Measurements from ENCODE around the gene HLCS. TPM values are rescaled to one million over a fixed set of nuclear protein-coding genes. Genes with fewer than 3 reads are reported as not detected.

Gene HLCS
- total RNA-seq, 1 donor from 2014 or later, result 28.1 TPM

DNA sequence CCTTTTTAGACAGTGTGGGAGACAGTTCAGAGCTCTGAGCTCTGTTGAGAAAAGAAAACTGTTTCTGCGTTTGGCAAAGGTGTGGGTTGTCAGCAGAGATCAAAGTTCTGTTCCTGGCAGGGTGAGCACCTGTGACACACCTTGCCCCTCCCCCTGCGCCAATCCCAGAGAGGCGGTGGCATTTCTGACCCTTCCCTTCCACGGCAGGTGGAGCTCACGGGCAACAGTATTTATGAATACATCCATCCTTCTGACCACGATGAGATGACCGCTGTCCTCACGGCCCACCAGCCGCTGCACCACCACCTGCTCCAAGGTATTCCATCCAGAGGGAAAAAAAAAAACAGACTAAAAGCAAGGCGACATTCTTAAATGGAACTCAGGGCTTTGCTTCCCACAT is 246.9 kb downstream of the HLCS start:
- no peak for DNase-seq

DNA sequence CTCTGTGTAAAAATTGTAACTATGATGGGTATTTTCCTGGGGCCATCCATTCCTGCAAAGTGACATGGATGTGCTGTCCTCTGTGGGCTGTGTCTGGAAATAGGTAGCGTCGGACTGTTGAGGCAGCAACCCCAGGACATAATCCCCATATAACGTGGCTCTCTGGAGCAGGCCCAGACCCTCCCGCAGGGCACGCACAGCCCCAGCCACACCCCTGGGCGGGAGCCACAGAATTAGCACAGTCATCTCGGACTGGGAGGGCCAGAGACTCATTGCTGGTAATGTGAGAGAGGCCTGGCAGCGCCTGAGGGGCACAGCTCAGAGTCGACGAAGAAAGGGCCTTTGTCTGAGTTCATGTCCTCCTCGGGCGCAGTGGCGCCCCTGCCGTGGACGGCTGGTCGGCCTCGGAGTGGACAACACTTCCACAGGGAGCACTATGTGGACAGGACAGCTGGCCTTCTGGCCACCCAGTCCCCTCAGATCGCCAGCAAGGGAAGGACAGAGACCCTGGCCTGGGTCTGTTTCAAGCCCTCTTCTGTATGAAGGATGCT is 247.4 kb downstream of the HLCS start:
- peak; percentile 52 for DNase-seq

DNA sequence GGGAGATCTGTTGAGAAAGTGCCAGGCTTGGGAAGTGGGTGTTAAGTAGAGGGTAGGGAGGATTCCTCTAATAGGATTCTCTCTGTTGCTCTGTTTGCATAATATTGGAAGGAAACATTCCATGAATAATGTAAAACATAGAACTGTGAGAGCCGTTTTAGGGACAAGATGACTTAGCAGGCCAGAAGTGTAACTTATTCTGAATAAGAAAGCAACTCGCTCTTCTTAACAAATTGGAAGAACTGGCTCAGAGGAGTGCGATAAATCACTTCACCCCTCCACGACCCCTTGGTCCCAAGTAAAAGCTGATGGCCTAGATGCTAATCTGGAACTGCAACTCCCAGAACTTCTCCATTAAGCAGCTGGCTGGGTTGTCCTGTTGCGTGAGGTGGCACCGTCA is 248.5 kb downstream of the HLCS start:
- DNase-seq, result no peak

DNA sequence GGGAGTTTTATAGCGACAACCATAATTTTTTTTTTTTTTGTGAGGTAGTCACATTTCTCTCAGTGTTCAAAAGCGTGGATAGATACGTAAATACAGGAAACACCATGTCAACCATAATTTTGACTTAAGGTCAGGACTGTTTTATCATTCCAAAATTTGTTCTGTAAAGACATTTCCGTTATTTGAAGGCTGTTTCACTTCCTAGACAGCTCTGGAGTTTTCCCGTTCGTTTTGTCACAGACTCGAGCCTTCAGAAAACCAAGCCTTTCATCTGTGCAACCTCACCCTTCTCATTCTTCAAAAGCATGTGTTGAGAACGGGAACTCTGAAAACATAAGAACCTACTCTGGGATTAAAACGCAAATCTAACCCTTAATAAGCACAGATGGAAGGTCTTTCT is 249.6 kb downstream of the HLCS start:
- no peak for DNase-seq

DNA sequence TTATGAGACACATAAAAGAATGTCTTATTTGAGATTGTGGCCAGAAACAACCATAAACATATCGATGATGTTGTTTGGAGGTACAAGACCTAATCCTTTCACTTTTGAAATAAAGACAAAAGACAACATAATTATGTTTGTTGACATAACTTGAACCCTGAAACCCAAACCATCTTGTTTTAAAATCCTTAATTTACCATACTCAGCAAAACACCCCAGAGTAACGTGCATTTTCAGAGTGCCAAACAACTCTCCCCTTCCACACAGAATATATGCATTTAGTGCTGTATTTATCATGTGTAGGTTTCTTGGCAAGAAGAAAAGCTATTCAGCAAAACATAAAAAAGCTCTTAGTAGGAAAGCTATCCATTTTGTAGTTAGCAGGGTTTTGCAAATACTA is 250.1 kb downstream of the HLCS start:
- DNase-seq, result no peak

DNA sequence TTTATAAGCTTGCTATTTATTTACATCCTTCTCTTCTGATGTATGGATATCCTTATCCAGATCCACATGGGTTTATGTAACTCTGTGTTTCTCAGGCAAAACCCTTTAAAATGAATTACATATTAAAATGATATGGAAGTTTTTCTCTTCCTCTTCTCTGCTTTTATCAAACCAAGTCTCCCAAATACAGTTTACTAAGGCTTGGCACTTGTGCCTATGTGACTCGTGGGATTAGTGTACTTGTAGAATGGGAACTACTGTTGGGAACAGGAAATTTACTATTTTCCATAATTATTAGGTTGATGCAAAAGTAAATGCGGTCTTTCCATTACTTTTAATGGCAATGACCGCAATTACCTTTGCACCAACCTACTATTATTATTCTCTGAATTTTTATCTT is 252.7 kb downstream of the HLCS start:
- DNase-seq, result no peak

DNA sequence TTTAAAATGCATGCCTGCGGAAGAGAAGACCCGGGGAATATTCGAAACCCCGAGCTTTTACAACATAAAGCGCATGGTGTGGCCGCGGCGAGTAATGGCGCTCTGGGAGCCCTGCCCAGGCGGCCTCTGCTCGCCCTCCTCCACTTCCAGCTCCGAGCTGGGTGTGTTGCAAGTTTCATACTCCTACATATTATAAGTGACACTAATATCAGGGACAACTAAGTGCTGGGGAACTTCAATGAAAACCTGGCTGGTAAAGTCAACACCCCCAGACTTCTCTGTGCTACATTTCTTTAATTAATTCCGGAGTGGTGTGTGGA is 255.8 kb downstream of the HLCS start:
- no peak for DNase-seq

DNA sequence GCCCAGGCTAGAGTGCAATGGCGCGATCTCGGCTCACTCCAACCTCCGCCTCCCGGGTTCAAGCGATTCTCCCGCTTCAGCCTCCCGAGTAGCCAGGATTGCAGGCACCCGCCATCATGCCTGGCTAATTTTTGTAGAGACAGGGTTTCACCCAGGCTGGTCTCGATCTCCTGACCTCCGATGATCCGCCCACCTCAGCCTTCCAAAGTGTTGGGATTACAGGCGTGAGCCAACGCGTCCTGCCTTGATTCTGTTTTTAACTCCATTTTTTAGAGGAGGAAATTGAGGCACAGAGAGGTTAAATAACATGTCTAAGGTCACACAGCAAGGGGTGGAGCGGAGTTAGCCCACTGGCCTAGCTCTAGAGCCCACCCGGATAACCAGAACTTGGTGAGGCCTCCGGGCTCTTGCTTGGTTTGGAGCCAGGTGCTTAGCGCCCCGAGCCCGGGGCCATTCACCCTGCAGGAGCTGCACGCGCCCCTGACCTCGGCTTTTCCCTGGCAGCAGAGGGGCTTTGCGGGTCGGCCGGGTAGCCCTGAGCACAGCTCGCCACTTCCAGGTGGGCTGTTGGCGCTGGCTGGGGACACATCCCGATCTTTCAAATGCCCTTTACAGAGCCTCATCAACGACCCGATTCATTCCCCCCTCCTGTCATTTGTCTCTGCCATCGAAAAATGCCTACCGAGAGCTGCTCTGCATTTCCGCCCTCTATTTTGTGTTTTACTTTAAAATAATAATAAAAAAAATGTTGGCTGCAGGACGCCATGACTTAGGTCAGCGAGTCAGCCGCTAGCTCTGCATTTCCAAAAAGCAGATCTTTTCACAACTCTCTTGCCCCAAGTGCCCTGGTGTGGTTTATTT is 256.4 kb downstream of the HLCS start:
- DNase-seq, result no peak

DNA sequence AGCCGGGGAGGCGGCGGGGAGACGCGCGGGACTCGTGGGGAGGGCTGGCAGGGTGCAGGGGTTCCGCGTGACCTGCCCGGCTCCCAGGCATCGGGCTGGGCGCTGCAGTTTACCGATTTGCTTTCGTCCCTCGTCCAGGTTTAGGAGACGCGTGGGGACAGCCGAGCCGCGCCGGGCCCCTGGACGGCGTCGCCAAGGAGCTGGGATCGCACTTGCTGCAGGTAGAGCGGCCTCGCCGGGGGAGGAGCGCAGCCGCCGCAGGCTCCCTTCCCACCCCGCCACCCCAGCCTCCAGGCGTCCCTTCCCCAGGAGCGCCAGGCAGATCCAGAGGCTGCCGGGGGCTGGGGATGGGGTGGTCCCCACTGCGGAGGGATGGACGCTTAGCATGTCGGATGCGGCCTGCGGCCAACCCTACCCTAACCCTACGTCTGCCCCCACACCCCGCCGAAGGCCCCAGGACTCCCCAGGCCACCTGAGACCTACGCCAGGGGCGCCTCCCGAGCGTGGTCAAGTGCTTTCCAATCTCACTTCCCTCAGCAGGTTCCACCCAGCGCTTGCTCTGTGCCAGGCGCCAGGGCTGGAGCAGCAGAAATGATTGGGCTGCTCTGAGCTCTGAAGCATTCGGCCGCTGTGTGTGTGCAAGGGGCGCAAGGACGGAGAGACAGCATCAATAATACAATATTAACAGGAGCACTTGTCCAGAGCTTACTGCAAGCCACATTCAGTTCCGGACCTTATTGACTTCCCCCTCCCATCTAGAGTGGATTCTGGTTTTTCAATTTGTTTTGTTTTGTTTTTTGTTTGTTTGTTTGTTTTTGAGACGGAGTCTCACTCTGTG is 257.2 kb downstream of the HLCS start:
- no peak for DNase-seq

DNA sequence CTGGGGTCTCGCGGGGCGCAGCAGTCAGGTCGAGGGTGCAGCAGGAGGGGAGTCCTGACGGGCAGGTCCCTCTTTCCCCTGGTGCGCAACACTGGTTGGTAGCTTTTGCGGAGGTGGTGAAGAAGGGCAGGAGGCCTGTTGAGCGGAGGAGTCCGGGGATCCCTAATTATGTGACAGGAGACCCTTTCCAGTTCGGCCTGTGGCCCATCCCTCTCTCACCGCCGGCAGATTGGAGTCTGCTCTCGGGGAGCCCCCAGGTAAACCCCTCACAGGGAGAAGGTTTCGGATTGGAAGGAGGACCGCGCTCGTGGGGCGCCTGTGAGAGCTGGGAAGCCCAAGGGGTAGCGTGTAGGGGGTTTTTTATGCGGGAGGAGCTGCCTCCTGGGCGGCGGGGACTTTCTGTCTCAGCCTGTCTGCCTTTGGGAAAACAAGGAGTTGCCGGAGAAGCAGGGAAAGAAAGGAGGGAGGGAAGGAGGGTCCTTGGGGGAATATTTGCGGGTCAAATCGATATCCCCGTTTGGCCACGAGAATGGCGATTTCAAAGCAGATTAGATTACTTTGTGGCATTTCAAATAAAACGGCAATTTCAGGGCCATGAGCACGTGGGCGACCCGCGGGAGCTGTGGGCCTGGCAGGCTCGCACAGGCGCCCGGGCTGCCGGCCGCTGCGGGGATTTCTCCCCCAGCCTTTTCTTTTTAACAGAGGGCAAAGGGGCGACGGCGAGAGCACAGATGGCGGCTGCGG is 258.0 kb downstream of the HLCS start:
- no peak for DNase-seq

DNA sequence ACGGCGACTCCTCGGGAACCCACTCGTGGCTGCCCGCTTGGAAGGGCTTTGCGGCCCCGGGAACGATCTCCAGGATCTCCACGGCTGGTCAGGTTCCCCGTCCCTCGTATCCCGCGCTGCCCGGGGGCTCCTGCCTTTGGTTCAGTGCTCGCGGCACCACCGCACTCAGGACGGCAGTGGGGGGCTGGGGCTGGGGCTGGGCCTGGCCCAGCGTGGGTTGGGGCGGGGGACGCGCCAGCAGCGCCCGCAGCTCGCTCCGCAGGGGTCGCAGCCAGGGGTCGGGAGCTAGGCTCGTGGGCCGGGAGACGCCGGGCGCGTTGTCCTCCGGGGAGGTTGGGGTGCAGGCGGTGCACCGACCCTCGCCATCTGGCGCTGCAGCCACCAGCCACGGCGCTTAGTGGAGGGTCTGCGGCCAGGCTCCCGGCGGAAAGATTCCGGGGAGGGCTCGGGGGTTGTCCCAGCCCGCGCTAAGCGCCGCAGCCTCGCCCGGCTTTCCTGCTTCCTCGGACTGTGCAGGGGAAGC is 258.6 kb downstream of the HLCS start:
- no peak for DNase-seq

DNA sequence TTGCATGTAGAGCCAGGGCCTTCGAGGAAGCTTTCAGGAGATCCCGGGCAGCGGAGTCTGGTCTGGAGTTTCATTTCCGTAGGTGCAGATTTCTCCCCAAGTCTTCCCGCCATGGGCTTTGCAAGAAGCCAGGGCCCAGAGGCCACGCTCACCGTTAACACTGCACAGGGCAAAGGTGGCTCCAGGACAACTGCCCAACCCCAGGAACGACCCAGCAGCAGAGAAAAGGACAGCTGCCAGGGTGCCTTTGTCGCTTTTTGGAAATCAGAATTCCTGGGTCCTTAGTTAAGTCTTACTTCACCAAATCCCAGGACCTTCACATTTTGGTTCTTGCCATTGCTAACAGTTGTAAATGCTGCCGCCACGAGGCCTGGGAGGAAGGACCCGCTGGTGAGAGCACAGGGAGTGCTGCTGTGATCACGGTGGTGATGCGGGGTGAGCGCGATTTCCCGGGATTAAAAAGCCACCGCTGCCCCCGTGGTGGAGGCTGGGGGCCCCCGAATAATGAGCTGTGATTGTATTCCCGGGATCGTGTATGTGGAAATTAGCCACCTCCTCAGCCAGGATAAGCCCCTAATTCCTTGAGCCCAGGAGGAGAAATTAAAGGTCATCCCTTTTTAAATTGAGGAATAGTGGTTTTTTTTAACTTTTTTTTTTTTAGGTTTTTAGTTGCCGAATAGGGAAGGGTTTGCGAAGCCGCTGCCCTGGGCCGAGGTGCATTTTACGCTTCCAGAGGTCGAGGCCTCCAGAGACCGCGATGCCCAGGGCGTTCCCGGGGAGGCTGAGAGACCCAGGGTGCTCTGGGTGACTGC is 259.3 kb downstream of the HLCS start:
- DNase-seq, result no peak

DNA sequence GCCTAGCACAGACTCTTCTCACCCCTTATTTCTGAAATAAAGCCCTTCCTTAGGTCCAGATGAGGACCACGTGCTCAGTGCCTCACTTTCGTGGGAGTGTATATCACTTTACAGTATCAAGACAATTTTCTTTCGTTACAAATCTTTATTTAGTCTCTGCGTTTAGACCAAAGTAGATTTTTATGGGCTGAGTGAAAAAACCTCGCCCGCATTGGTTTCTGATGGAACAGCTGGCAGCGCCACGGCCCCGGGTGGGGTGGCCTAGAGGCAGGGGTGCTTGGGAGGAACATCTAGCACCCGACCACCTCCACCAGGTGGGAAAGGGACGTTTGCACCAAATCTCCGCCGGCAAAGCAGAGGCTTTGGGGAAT is 260.0 kb downstream of the HLCS start:
- no peak for DNase-seq

DNA sequence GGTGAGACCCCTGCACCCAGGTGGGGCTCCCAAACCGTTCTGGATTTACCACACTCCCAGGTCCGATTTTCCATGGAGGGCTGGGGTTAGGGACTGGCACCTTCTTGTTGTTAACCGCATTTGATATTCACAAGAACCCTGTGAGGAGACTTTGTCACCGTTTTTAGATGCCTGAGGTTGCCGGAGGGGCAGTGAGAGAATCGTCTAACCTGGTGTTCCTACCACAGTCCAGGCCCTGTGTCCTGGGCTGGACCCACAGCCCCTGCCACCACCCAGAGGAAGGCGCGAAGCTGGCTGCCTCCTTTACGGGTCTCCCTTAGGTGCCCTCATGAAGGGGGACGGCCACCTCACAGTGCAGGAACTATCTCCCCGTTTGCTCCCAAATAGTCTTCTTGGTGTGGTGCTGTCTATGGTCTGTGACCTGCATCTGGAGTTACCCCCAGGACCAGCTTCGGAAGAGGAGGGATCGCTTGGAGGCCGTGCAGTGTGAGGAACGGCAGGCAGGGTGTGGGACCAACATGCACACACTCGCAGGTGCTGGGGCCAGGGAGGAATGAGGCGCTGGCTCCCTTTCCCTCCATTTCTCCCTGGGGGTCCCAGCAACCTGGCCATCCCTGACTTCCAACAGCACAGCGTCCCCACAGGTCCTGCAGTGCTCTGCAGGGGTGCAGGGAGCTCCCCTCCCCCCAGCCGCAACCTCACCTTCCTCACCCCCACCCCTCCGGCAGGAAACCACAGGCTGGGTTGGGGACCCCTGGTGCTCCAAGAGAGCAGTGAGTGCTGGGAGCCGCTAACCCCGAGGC is 260.6 kb downstream of the HLCS start:
- no peak for DNase-seq

DNA sequence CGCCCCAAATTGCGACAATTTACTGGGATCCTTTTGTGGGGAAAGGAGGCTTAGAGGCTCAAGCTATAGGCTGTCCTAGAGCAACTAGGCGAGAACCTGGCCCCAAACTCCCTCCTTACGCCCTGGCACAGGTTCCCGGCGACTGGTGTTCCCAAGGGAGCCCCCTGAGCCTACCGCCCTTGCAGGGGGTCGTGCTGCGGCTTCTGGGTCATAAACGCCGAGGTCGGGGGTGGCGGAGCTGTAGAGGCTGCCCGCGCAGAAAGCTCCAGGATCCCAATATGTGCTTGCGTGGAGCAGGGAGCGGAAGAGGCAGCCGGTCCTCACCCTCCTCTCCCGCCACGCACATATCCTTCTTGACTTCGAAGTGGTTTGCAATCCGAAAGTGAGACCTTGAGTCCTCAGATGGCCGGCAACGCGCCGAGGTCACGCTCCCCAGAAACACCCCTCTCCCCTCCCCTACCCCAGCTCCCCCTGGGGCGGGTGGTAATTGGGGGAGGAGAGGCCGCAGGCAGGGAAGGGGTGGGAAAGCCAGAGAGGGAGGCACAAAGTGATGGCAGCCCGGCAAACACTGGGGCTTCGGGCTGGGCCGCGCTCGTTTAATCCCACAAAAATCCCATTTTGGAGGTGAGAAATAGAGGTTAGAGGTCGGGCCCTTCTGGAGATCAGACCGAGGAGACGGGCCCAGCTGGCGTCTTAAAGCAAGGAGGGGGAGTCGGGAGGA is 261.4 kb downstream of the HLCS start:
- no peak for DNase-seq

DNA sequence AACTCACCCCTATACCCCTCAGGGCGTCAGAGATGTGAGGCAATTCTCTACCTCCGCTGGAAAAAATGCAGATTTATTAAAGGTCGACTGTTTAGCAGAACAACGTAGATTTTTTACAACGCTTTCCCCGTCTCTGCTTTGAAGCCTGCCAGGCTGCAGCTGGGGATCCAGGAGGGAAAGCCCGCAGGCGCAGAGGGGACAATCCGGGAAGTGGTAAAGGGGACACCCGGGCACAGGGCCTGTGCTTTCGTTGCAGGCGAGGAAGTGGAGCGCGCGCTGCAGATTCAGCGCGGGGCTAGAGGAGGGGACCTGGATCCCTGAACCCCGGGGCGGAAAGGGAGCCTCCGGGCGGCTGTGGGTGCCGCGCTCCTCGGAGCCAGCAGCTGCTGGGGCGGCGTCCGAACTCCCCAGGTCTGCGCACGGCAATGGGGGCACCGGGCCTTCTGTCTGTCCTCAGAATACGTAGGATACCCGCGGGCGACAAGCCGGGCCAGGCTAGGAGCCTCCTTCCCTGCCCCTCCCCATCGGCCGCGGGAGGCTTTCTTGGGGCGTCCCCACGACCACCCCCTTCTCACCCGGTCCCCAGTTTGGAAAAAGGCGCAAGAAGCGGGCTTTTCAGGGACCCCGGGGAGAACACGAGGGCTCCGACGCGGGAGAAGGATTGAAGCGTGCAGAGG is 262.1 kb downstream of the HLCS start:
- no peak for DNase-seq

DNA sequence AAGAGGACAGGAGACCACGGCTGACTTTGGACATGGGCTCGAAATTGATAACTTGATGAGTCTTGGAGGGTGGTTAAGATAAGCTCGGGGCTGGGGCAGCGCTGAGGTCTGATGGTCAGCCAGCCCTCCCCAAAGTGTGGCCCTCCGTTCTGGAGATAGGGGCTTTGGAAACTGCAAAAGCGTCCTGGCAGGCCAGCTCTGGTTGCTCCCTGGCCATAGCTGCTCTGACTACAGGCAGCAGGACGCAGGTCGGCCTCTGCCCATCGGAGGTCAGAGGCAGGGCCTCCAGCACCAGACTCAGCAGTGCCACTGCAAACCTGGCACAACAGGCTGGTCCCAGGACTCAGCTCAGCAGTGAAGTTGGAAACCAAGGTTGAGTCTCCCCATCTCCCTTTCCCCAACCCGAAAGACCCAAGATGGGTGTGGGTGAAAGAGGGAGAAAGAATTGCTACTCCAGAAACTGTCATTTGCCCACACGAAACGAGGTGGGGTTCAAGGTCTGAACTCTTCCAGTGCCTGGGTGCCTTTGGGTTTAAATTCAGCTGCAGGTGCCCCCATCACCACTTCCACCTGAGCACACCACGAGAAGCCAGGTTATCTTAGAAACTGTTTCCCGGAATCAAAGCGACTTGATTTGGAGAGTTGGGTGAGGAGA is 262.7 kb downstream of the HLCS start:
- no peak for DNase-seq

DNA sequence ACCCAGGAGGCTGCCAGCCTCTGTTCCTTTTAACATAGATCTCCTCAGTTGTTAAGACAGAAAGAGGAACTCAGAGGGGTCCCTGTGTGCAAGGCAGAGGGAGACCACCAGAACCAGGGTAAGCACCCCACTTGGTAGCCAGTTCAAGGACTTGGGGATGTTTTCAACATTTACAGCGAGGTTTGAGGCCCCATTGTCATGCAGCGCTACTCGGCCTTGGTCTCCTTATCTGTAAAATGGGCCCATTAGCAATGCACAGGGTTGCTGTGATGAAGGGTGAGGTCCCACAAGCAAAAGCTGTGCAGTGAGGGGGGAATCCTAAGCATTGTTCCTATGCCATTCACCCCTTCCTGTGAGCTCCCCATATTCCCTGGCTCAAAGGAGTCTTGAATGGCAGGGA is 263.3 kb downstream of the HLCS start:
- no peak for DNase-seq

DNA sequence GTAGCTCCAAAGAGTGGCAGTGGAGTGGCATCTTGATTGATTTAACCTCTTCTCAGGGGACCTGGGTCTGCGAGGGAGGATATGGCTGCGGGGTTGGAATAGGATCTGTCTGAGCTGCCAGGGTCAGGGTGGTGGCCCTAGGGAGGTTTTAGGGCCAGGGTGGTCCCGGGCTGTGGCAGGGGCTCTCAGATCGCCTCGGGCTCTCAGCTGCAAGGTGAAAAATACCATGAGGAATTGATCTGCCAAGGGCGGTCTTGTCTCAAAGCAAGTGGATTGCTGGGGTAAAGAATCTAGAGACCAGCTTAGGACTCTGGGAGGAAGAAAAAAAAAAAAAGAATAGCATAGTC is 263.9 kb downstream of the HLCS start:
- no peak for DNase-seq
